B cell (primary cell): ENCODE data around the gene CMTR1. TPM values are rescaled to one million over a fixed set of nuclear protein-coding genes. Genes with fewer than 3 reads are reported as not detected.

ENCODE experiments used
- ATAC-seq: fragments of 200-7000 bp; cut with Tn5 transposase; one replicate; pipeline ENCODE4 v1.10.0; 2021; ENCODE audit warnings: low read depth, mild to moderate bottlenecking, moderate number of reproducible peaks, moderate library complexity
- CTCF ChIA-PET: fragments of 350-600 bp; sonication (Branson Sonifier 250); formaldehyde crosslinking; loops from one replicate; lab custom pipeline; 2021; ENCODE audit warnings: antibody characterized with exemption, inconsistent platforms; lab: Charles Lee
- POLR2A ChIA-PET: fragments of 350-600 bp; sonication (Branson Sonifier 250); formaldehyde crosslinking; loops from one replicate; lab custom pipeline; 2021; ENCODE audit warnings: antibody characterized with exemption; lab: Charles Lee
- DNase-seq: peaks from one replicate; pipeline ENCODE4 v3.0.0; 2013
- H2AFZ ChIP-seq: 2 replicates; pipeline ENCODE4 v1.6.1; 2012; ENCODE audit warnings: mild to moderate bottlenecking, low read depth, low read length; ENCODE audit not compliant: insufficient read depth, poor library complexity, severe bottlenecking
- H3K27ac ChIP-seq, 2 donors: 1 replicate in 1 of 2; 2 replicates in 1 of 2; pipeline ENCODE4 v1.5.1; 2012 to 2013; ENCODE audit warnings: low read length in 2 of 2, mild to moderate bottlenecking in 2 of 2, moderate library complexity in 1 of 2
- H3K27me3 ChIP-seq, 4 experiments: fragments of 200-600 bp in 1 of 4; sonication (generic) in 1 of 4; replicated peaks in 1 of 4; 1 replicate in 2 of 4; 2 replicates in 2 of 4; pipeline versions ENCODE4 v1.6.1 to v1.7.0; 2013 to 2016; ENCODE audit warnings: low read length in 3 of 4, mild to moderate bottlenecking in 2 of 4, mixed read lengths in 1 of 4, moderate library complexity in 1 of 4; ENCODE audit not compliant: insufficient read depth in 4 of 4, control insufficient read depth in 3 of 4; ENCODE audit errors: control extremely low read depth in 1 of 4
- H3K36me3 ChIP-seq, 2 experiments: replicated peaks in 1 of 2; 1 replicate in 1 of 2; 2 replicates in 1 of 2; pipeline versions ENCODE4 v1.6.1 to v1.7.1; 2013; ENCODE audit warnings: low read length in 1 of 2; ENCODE audit not compliant: insufficient read depth in 2 of 2, control insufficient read depth in 1 of 2; ENCODE audit errors: control extremely low read depth in 1 of 2, extremely low read depth in 1 of 2
- H3K4me1 ChIP-seq, 2 donors: fragments of 200-600 bp in 1 of 2; sonication (generic) in 1 of 2; 1 replicate in 1 of 2; 2 replicates in 1 of 2; pipeline versions ENCODE4 v1.5.1 to v1.6.1; 2013 to 2017; ENCODE audit warnings: low read length in 2 of 2; ENCODE audit not compliant: control insufficient read depth in 2 of 2, insufficient read depth in 2 of 2
- H3K4me2 ChIP-seq: replicated peaks from 2 replicates; pipeline ENCODE3; 2012; ENCODE audit warnings: mild to moderate bottlenecking, low read depth, low read length; ENCODE audit not compliant: poor library complexity, severe bottlenecking
- H3K4me3 ChIP-seq, 5 experiments: fragments of 200-600 bp in 1 of 5; sonication (generic) in 1 of 5; 1 replicate in 3 of 5; 2 replicates in 2 of 5; pipeline versions ENCODE4 v1.5.1 to v1.7.0; 2011 to 2016; ENCODE audit warnings: low read length in 4 of 5, mild to moderate bottlenecking in 4 of 5, low read depth in 2 of 5, control low read depth in 1 of 5, moderate library complexity in 1 of 5; ENCODE audit not compliant: insufficient read depth in 1 of 5; ENCODE audit errors: control extremely low read depth in 1 of 5, extremely low read depth in 1 of 5
- H3K79me2 ChIP-seq: fragments of 200-600 bp; sonication (generic); one replicate; pipeline ENCODE4 v1.6.0; 2016; ENCODE audit warnings: low read length; ENCODE audit not compliant: control insufficient read depth, insufficient read depth
- H3K9ac ChIP-seq: fragments of 200-600 bp; sonication (generic); 2 replicates; pipeline ENCODE4 v1.6.1; 2017; ENCODE audit warnings: mild to moderate bottlenecking, low read length, moderate library complexity
- H3K9me3 ChIP-seq, 3 donors: one replicate each; pipeline versions ENCODE4 v1.6.1 to v1.7.1; 2013; ENCODE audit warnings: low read length in 2 of 3; ENCODE audit not compliant: control insufficient read depth in 2 of 3, insufficient read depth in 1 of 3; ENCODE audit errors: control extremely low read depth in 1 of 3
- H4K20me1 ChIP-seq: 2 replicates; pipeline ENCODE4 v1.6.0; 2012; ENCODE audit warnings: mild to moderate bottlenecking, low read length; ENCODE audit not compliant: insufficient read depth, control insufficient read depth, poor library complexity, severe bottlenecking
- H3K27ac Mint-ChIP-seq: one replicate; pipeline ENCODE4 v1.8.0; 2021; ENCODE audit warnings: mixed read lengths
- H3K27me3 Mint-ChIP-seq: one replicate; pipeline ENCODE4 v1.8.0; 2021; ENCODE audit warnings: mixed read lengths
- H3K4me1 Mint-ChIP-seq: one replicate; pipeline ENCODE4 v1.8.0; 2021; ENCODE audit warnings: mixed read lengths
- H3K4me3 Mint-ChIP-seq: one replicate; pipeline ENCODE4 v1.8.0; 2021; ENCODE audit warnings: mixed read lengths
- H3K9me3 Mint-ChIP-seq: one replicate; pipeline ENCODE4 v1.8.0; 2022; ENCODE audit warnings: mixed read lengths; ENCODE audit not compliant: insufficient read depth
- EZH2 ChIP-seq: IDR thresholded peaks from 2 replicates; pipeline ENCODE4 v1.6.1; 2012; ENCODE audit warnings: borderline replicate concordance, low read depth, mild to moderate bottlenecking, moderate library complexity, low read length; ENCODE audit not compliant: insufficient read depth, poor library complexity, severe bottlenecking
- WGBS: methylation state at CpG from one replicate; pipeline ENCODE4 v1.1.5; 2013; ENCODE audit warnings: missing lambda C conversion rate; ENCODE audit not compliant: insufficient coverage; 5-methylcytosine and 5-hydroxymethylcytosine counted together
- intact Hi-C: fragments of 100-400 bp; cut with micrococcal nuclease; formaldehyde crosslinking; loops from one replicate; pipeline ENCODE4 v1.10.0; 2022
- polyA plus RNA-seq: library from polyadenylated mRNA; depleted of rRNA; stranded (reverse); fragments of >200 nt; gene quantifications from 2 replicates; pipeline ENCODE4 v1.2.3, GENCODE V29; 2012
- total RNA-seq, 2 donors: library from RNA; stranded (reverse); fragments of 120-200 nt in 1 of 2; gene quantifications; 1 replicate in 1 of 2; 2 replicates in 1 of 2; pipeline versions ENCODE4 v1.2.3 to v1.2.4, GENCODE V29; 2013 to 2022
- TF ChIP-seq, protein P1 (sequence below): fragments of 200-600 bp; IDR thresholded peaks from one replicate; pipeline ENCODE4 v1.8.0; 2022; ENCODE audit warnings: antibody characterized with exemption, mild to moderate bottlenecking

CMTR1 gene
- total and polyA plus RNA-seq, 2 donors (not counting 1 experiment from before 2014, with no cell fraction given) = 46.0 to 82.9 TPM

DNA sequence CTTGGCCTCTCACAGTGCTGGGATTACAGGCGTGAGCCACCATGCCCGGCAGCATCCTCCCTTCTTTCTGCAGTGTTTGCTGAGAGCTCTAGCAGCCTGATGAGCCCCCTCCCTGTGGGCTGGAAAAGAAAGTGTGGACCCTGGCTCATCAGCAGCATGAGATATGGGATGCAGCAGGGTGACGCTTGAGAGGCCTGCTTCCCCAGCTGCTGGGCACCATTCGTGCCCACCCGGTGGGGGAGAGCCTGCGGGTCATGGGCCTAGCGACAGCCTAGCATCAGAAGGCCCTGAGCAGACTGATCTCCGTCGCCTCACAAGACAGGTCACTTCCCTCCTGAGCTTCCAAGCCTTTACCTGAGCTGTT is 82.7 kb downstream of the CMTR1 start:
- H3K27ac ChIP-seq = peak overlapping the region; percentile 7 to 51
- H3K9me3 ChIP-seq = peaks cover 0 to 8% (median 0%) of the 10 kb centered on the region in 3 donors
- TF ChIP-seq, protein P1, sequence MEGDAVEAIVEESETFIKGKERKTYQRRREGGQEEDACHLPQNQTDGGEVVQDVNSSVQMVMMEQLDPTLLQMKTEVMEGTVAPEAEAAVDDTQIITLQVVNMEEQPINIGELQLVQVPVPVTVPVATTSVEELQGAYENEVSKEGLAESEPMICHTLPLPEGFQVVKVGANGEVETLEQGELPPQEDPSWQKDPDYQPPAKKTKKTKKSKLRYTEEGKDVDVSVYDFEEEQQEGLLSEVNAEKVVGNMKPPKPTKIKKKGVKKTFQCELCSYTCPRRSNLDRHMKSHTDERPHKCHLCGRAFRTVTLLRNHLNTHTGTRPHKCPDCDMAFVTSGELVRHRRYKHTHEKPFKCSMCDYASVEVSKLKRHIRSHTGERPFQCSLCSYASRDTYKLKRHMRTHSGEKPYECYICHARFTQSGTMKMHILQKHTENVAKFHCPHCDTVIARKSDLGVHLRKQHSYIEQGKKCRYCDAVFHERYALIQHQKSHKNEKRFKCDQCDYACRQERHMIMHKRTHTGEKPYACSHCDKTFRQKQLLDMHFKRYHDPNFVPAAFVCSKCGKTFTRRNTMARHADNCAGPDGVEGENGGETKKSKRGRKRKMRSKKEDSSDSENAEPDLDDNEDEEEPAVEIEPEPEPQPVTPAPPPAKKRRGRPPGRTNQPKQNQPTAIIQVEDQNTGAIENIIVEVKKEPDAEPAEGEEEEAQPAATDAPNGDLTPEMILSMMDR = no peak
- no peak for TF ChIP-seq EZH2
- peaks cover 0 to 7% (median 0%) of the 10 kb centered on the region in 4 experiments for H3K27me3 ChIP-seq
- intact Hi-C loops = loop anchor here (2.0 kb wide), 1 partner anchor 13 kb away; no protein-coding TSS in a partner anchor
- Mint-ChIP-seq H3K4me1 (peaks cover 26% of the 10 kb centered on the region), H3K27me3 (peaks cover 4% of the 10 kb centered on the region), H3K27ac (peak overlapping the region; percentile 80), H3K4me3 (peak overlapping the region; percentile 49), H3K9me3 (no peaks in the 10 kb centered on the region)
- H3K4me2 ChIP-seq = peak overlapping the region; percentile 64
- no peak overlapping the region for H3K4me3 ChIP-seq
- no peak for ATAC-seq
- no peaks in the 10 kb centered on the region for H3K36me3 ChIP-seq
- H3K9ac ChIP-seq = peak overlapping the region; percentile 14
- H3K79me2 ChIP-seq = no peaks in the 10 kb centered on the region
- 73% methylated on average over 9 of the region's 9 CpGs for WGBS
- POLR2A ChIA-PET = no interaction called here
- H2AFZ ChIP-seq = peak overlapping the region; percentile 73
- no peak for DNase-seq
- H3K4me1 ChIP-seq = peaks cover 23 to 35% of the 10 kb centered on the region in 2 donors
- CTCF ChIA-PET = interaction anchor here (1.2 to 3.2 kb wide), 4 partner anchors 10 to 50 kb away, joined by 4 to 13 read pairs (median 6); no protein-coding TSS in a partner anchor
- H4K20me1 ChIP-seq = no peaks in the 10 kb centered on the region
